ENCODE measurements around the gene RGS12.
A peak's percentile ranks its signal among the peaks of the same experiment; 100 is the strongest.

RGS12 gene

DNA sequence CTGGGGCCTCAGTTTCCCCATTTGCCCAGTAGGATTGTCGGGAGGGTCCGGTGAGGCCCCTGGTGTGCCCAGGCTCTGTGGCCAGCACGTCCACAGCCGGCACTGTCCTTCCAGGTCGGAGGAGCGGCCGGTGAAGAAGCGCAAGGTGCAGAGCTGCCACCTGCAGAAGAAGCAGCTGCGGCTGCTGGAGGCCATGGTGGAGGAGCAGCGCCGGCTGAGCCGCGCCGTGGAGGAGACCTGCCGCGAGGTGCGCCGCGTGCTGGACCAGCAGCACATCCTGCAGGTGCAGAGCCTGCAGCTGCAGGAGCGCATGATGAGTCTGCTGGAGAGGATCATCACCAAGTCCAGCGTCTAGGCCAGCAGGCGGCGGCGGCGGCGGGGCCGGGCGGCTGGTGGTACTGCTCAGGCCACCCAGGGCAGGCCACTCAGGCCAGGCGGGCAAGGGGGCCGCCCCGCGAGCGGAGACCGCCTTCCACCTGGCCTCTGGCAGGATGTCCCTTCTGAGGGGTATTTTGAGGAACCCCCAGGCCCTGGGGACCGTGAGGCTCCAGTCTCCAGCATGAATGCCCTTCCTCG lies 37.1 kb upstream of the RGS12 start:
- no peak for DNase-seq

DNA sequence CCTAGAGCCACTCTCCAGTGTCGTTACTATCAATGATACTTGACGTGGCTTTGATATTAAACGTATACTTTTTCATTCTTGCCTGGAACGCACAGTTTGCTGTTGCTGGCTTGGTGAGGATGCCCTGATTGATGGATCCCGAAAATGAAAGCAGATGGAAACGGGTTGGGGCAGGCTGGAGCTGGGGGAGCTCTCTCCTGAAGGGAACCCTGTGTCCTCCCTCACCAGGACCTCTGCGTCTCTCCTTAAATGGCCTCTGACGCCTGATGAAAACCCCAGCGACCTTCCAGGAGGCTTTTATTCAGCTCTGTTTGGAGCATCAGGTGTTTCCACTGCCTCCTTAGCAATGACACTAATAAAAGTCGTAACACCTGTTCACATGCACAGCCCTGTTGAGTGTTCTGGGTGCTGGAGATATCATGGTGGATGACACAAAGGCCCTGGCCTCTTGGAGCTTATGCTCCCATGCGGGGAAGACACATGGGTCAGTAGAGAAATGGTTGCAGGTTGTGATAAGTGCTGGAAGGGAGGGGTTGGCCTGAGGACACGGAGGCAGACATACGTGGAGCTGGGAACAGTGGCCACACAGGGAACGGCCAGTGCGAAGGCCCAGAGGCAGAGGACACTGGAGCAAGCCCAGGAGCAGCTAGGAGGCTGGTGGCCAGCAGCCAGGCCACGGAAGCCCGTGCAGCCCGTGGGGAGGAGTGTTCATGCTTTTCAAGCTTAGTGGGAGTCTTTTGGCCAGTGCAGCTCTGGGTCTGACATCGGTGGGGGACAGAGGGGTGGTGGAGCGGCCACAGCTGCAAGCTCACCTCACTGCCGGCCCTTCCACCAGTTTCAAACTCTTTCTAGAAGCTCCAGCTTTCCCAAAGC lies 36.4 kb upstream of the RGS12 start:
- DNase-seq, result no peak

DNA sequence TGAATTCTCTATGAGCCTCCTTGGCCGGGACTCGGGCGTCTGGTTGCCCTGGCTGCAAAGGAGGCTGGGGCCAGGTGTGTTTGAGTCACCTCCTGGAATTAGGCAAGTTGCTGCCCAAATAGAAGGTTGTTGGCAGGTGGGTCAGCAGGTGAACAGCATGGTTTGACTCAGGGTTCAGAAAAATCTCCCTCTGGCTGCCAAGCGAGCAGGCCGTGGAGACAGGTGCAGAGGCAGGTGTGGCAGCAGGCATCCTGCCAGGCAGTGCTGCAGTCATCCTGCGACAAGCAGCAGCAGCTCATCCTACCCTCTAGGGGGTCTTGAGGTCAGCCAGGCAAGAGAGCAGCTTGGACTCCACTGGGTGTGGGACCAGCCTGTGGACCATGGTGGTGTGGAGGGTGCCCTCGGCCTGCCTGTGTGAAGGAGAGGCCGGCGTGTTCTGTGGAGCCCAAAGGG lies 35.7 kb upstream of the RGS12 start:
- peak; percentile 59 for DNase-seq

DNA sequence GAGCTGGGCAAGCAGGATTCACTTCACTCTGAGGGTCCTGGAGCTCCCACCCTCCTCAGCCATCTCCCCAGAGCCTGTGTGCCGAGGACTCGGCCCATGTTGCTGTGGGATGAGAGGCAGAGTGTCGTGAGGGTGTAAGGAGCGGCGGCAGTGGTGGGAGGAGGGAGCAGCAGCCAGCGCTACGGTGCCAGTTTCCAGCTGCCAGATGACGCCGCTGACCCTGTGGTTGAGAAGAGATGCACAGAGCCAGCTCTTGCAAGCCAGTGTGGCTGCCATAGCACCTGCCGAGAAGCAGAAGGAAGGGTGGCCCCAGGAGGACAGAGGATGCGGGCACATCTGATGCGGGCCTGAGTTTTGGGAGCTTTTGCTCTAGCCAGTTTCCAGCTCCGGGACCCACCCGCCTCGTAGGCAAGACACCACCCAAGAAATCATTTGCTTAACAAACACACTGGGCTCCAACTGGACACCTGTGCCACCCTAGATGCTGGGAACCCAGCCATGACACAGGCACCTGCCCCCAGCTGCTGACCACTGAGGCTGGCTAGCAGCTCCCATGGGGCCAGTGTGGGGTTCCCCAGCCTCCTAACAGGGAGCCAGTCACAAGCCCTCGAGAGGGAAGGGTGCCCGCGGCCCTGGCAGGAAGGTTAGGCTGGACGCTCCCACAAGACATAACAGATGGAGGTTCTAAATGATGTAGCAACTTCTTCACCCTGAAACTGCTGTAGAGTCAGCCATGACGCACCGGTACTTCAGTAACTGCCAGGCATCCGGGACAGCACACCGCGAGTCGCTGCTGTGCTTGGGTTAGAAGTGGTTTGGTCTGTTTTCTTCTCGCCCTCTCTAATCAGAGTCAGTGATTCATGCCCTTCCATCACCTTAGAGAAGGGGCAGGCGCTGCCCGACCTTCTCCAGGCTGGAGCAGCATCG lies 35.0 kb upstream of the RGS12 start:
- DNase-seq, result no peak

DNA sequence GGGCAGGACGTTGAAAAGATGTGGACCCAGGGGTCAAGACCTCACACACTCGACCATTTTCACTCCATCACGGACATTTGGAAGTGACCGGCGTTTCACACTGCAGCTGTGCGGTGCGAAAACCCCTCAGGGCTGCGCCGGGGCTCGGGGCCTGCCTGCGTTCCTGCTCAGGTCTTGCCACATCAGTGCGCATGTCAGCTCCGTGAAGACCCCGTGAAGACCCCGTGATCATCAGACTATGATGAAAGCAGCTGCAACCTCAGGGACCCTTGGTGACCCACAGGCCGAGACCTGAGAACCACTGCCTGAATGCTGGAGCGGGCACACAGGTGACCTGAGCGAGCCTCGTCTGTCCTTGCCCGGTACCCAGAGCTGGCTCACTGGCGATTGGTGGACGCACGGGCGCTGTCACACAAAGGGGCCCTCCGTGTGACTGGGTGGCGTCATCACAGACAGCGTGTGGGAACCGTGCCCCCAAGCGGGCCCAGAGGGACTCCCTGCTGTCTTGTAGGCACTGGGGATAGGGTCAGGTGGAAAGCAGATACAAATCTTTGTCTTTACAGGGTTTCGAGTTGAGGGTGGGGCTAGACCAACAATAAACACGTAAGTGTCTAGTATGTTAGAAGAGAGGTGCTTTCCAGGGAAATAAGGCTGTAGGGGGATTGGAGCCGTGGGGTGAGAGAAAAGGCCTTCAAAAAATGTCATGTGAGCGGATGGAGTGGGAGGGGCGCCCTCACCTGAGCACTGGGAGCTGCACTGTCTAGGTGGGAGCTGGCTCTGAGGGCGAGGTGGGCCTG lies 31.2 kb upstream of the RGS12 start:
- DNase-seq, result no peak

DNA sequence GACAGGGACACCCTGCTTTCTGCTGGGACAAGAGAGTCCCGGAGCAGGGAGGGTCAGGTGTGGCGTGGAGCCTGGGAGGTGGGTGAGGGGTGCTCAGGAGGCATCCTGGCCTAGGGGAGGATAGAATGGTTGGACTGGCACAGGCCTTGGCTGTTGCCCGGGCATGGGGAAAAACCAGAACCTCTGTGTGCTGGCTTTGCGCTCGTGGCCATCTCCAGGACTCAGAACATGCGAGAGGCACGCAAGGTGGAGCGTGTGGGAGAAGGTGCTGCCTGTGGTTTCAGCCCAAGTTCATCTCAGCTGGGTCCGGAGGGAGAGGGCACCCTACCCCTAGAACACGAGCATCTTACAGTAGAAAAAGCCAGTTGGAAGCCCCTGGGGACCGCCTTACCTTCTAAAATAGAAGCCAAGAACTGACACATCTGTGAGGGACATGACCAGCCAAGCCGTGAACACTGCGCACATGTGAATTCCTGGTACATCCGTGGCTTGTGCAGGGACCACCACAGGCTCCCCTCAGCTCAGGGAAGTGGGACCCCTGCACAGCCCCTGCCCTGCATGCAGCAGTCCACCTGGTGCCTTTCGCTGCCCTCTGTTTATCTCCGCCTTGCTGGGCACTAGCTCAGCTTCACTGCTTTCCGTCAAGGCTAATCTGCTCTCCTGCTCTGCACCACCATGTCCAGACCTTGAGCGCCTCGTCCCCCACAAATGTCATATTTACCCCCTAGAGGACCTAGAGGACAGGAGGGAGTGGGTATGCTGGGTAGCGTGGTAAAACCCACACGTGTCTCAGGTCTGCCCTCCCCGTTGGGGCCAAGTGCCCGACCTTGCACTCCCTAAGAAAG lies 30.4 kb upstream of the RGS12 start:
- no peak for DNase-seq

DNA sequence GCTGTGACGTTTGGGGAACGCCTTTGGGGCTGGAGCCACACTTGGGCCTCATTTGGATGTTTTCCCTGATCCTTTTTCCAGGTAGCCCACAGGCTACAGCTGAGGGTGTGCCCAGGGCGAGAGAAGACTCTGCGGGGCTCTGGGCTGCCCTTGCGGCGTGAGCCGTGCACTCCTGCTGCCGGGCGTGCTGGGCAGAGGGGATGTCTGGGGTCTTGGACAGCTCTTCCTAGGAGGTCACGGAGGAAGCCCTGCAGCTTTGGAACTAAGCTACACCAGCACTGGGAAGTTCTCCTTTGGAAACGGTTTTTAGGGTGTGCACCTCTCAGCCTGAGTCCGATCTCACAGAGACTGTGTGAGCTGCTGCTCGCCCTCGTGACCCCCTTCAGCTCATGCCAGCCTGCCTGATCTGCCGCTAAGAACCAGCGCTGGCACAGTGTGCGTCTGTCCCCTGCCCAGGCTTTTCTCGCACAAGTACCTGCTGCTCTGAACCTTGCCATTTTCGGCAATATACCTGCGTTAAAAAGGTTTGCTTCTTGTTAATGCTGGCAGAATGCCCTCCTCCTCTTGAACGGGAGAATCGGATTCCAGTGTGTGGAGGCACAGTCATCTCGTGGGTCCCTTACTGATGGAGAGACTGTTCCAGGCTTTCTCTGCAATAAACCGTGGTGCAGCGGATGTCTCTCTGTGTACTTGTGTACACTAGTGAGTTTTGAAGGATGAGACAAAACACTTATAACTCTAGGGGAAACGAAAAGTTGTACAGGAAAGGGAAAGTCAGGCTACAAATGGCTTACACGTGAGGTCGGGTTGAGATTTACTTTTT lies 29.6 kb upstream of the RGS12 start:
- no peak for DNase-seq

DNA sequence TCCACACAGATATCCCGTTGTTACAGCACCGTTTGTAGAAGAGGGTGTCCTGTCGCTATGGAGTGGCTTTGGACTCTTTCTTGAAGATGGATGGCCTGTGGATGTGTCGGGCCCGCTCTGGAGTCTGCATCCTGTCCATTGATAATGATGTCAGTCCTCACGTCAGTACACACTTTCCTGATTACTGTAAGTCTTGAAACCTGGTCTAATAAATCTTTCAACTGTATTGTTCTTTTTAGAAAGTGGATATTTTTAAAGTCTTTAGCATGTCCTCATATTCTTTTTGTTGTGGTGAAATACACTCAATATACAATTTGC lies 29.0 kb upstream of the RGS12 start:
- DNase-seq, result no peak

DNA sequence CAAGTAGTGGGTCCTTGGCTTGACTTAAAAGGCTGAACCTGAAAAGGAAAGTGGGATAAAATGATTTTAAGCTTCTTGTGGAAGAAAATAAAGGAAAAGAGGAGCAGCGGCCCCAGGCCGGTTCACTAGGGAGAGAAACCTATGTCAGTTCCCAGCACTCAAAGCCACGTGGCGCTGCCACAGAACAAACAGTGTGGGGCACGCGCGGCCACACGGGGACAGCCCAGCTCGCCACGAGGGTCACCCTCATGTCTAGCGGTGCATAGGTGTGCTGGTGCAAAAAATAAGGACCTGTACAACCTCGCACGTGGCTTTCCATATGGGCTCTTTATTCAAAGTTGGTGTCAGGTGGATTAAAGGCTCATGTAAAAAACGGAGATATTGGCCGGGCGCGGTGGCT lies 26.7 kb upstream of the RGS12 start:
- DNase-seq, result no peak

DNA sequence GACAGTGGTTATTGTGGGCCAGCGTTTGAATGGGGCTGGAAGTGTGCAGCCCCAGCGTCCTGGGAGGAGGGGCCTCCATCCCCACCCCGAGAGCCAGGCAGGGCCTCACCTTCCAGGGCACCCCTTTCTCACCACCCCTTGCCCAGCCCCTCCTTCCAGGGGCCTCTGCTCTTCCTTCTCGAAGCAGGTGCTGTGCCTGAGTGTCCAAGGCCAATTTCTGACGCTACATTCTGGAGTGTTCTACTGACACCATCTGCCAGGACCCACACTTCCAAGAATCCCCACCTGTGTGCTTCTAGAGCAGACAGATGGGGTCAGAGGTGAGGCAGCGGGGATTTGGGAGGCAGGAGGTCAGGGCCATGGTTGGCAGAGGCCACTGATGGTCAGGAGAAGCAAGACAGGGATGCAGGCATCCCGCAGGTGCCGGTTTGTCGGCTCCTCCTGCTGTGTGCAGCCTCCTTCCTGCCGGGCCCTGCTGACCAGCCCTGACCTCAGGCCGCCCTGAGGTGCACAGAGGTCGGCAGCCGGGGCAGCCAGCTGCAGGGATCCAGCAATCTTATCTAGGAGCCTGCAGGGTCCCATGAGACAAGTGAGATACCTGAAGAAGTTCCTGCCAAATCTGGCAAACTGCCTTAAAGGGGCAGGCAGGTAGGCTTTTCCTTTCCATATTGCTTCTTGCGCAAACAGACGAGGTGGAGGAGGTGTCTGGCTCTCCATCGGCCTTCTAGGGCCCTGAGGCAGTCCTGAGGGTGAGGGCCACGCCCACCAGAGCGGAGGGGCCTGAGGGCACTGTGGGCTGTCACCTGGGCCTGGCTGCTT lies 25.0 kb upstream of the RGS12 start:
- no peak for DNase-seq

DNA sequence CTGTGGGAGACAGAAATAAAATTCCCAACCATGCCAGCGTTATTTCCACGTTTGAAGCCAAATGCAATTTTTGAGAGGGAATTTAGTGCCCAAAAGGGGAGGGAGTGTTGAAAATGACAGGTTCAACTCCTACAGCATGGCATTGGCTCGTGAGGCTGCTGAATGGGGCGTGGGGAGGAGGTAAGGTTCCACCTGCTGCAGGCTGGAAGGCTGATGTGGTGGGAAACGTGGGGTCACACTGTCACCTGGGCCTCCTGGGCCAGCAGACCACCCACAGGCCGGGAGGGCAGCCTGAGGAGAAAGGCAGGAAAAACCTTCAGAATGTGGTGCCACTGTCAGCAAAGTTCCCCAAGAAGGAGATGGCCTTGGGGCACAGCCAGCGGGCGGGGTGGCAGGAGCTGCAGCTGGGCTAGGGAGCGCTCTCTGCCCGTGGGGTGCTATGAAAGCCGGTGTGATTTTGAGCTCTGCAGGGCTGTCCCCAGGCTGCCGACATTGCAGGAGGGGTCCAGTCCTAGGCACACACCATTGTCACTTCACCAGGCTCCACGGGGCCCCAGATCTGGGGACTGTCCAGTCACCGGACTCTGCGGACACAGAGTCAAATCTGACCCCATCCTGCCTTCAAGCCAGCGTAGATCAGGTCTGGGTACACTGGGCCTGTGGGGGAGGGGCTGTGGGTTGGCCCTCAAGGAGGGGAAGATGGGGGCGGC lies 24.3 kb upstream of the RGS12 start:
- no peak for DNase-seq

DNA sequence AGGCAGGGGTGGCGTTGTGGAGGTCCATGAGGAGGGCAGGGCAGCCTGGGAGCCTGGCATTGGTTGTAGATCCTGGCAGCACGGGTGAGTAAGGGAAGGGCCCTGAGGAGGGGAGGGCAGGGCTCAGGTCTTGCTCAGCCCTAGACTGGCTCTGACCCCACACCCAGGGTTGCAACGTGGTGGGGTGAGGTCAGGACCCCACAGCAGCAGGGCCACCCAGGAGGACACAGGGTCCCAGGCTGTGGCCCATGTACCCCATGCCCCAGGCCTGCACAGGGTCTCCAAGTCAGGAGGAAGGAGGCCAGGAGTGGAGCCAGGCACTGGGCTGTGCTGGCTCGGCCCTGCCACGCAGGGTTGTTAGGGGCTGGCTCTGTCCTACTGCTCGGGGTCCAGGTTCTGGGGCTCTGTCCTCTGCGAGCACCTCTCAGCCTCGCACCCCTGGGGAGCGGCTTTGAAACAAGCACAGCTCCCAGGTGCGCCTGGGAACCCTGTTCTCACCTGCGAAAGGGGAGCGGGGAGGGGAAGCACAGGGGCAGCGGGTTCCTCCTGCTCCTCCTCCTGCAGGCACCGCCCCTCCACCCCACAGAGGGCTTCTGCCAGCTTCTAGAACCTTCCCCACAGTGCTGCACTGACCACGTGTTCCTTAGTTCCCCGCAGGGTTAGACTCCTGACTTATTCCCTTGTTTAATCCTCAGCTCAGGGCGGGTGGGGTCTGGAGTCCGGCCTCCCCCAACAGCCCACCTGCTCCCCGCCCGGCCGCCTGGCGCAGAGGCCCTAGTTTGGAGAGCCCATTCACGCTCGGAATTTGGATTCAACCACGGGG lies 23.5 kb upstream of the RGS12 start:
- no peak for DNase-seq

DNA sequence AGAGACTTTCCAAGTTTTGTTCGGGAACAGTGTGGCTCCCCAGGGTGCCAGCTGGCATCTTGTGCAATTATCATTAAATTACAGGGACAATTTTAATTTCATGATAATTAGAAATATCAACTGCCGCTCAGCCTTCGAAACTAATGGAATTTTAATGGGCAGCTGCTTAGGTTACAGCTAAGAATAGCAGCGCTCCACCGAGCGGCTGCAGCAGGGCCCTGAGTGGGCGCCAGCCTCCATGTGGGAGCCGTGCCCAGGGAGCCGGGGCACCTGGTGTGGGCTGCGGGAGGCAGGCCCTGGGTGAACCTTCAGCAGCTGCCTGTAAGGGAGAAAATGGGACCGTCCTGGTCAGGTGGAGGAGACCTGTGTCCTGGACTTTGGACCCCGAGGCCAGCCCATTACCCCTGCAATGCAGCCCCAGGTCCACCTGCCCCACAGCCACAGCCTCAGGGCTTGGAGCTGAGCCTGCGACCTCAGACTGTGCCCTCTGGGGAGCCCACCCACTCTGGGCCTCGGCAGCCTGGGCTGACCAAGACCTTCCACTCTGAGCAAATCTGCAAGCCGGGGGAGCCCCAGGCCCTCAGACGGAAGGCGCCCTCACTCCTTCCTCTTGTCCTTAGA lies 22.7 kb upstream of the RGS12 start:
- DNase-seq, result peak; percentile 79

DNA sequence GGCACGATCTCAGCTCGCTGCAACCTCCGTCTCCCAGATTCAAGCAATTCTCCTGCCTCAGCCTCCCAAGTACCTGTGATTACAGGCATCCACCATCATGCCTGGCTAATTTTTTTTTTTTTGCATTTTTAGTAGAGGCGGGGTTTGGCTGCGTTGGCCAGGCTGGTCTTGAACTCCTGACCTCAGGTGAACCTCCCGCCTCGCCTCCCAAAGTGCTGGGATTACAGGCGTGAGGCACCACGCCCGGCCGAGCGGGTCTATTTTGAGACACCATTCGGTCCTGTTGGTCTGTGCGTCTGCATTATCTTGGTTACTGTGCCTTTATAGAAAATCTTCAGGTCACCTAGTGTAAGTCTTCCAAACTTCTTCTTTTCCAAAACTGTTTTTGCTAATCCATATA lies 21.7 kb upstream of the RGS12 start:
- no peak for DNase-seq

DNA sequence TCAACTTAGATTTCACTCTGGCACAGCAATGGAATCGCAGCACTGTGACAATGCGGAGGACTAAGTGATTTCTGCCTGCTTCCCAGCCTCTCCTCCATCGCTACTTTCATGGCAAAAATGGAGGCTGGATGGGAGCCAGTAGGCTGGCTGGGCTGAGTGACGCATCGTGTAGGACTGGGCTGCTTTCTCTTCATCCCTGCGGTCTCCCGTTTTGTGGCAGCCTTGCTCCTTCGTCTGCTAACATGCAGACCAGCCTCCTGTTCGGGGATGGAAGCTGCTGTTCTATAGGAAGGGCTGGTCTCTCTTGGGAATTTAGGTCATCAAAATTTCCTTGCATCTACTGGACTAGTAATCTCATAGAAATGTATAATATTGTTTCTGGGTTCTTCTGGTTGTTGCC lies 15.8 kb upstream of the RGS12 start:
- DNase-seq, result no peak

DNA sequence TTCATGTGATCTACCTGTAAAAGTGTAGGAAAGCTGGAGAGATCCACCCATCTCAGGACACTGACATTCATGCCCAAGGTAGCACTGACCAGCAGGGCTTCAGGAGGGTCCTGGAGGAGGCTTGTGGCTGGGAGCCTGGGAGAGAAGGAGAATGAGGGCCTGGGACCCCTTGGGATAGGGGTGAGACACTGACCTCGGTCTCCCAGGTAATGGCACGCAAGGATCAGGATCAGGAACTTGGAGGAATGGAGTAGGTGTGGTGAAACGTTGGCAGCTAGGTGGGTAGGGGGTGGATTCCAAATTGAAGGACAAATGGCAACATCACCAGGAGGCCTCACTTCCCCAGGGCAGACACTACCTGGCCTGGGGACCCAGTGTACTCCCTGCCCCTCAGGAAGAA lies 12.4 kb upstream of the RGS12 start:
- no peak for DNase-seq

DNA sequence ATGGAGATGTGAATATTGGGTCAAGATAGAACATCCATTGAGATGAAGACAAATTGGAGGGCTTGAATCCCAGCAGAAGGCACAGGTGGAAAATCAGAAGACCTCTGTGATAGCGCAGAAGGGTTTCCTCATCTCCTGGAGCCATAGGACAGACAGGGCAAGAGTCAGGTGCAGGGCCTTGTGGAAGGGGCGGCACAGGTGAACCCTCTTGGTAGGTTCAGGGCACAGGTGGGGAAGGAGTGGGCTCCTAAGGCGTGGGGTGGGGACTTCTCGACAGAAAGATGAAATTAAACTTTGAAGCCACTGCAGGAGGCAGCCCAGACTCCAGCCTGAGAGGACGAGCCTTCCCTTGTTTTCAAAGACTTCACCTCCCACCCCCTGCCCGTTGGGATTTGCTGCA lies 9.3 kb upstream of the RGS12 start:
- no peak for DNase-seq

DNA sequence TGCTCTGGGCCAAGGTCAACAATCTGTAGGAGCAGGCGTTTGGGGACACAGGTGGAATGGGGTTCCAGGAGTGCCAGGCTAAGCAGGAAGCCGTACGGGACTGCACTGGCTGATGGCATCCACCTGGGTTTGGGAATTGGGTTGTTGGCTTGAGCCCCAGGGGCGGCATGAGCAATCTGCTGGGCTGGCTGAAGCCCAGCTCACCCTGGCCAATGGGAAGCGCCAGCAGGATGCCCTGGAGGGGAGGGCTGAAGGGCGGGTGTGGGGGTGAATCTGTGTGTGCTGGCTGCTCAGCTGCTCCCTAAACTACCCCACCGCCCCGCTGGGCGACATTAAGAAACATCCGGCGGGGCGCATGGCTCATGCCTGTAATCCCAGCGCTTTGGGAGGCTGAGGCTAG lies 8.9 kb upstream of the RGS12 start:
- DNase-seq, result no peak

Measured in NCI-H1105 treated with DMSO at 0.1 percent for 48 hours (cell line).